Ishikawa (cell line): ENCODE results near the gene ACTG2.

Experiments used
- CEBPB ChIP-seq: IDR thresholded peaks from 2 replicates; pipeline ENCODE4 v1.6.1; 2012
- MAX ChIP-seq: IDR thresholded peaks from 2 replicates; pipeline ENCODE4 v1.6.1; 2012
- NFIC ChIP-seq: IDR thresholded peaks from 2 replicates; pipeline ENCODE4 v1.6.1; 2012
- RAD21 ChIP-seq: IDR thresholded peaks from 2 replicates; pipeline ENCODE4 v1.6.1; 2012; ENCODE audit warnings: low read depth
- REST ChIP-seq: IDR thresholded peaks from 2 replicates; pipeline ENCODE4 v1.6.1; 2012; ENCODE audit warnings: low read depth, mild to moderate bottlenecking
- TCF12 ChIP-seq: IDR thresholded peaks from 2 replicates; pipeline ENCODE4 v1.6.1; 2012; ENCODE audit warnings: low read depth
- YY1 ChIP-seq: IDR thresholded peaks from 2 replicates; pipeline ENCODE4 v1.6.1; 2012; ENCODE audit warnings: low read depth

GRCh38 chr2:73889206-73889605 is 3.6 kb upstream of the ACTG2 start:
- TF ChIP-seq RAD21, result no peak
- no peak for TF ChIP-seq YY1
- TF ChIP-seq NFIC, result no peak
- TF ChIP-seq TCF12, result no peak
- TF ChIP-seq REST, result no peak
- TF ChIP-seq MAX, result no peak
- no peak for TF ChIP-seq CEBPB
